Measurements from ENCODE around the gene DZIP3. TPM values are rescaled to one million over a fixed set of nuclear protein-coding genes. Genes with fewer than 3 reads are reported as not detected.

Gene DZIP3
- 2.8 TPM for total RNA-seq

DNA sequence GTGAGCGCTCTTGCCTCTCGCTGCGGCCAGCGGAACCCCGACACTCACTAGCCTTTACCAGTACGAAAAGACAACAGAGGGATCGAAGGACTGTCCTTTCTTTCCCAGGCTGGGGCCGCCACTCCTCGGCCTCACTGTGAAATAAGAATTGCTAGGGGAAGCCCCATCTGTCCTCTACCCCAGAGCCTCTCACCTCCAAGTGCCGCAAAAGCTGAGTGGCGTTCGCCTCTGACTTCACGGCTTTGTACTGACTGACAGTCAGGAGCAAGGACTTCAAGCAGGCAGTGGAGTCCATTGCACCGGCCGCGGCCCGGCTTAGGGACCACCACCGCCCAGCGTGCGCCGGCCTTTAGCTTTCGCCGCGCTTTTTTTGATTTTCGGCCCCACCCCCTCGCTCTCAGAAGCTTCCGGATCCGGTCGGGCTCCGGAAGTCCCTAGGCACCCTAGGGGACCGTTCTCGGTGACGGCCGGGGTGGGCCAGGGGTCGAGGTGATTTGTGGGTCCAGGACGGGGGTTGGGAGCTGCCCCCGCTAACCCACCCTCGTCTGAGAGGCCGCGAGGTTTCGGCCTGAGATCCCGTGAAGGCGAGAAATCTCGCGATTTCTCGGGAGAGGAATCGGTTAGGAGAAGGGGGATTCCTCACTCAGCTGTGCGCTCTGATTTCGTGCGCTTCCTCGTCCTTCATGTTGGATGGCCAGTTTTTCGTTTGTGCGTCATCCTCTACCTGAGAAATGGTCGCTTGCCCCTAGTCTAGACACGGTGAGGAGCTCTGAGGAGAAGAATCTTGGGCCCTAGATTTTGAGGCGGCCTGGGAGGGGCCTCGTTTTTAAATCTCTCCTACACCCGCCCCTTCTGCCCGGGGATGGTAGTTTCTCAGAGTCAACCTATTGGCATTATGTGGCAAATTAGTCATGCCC, at the start of gene DZIP3, which contains the start of gene CIP2A:
Gene DZIP3 (plus strand): TSS at position 642 of the 917 bp plus-strand sequence. CDS start 15,685 bp downstream, outside the sequence.
Gene CIP2A (minus strand): TSS at position 358 of the 917 bp plus-strand sequence. CDS start 63 bp downstream, at position 295.
- DNase-seq (ENCODE audit: low spot score) = peak; percentile 80
- ATAC-seq = peak; percentile 95

GRCh38 chr3:108546247-108546646, 43.3 kb upstream of the DZIP3 start:
- ATAC-seq = peak; percentile 48

DNA sequence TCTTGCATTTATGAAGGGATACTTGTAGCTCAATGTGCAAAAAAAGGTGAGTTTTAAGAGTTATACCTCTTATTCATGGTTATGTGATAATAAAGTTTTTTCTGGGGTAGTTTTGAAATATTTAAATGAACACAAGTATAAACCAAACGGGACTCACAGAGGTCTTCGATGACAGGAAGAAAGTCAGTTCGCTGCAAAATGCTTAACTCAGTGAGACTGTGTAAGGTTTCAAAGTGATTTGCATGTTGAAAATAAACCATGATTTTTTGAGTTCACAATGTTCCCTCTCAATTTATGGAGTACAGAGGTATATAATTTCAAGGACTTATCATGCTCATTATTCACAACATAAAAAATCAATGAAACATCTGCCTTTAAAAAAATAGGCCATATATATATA, 42.8 kb upstream of the DZIP3 start:
- DNase-seq (ENCODE audit: low spot score) = no peak
- no peak for ATAC-seq

More at GRCh38 chr3:108546247-108546646, 43.3 kb upstream of the DZIP3 start:
- no peak for DNase-seq (ENCODE audit: low spot score)

- ATAC-seq (no peak), DNase-seq (ENCODE audit: low spot score) (no peak)
Measured at GRCh38 chr3:108548304-108548703, 41.2 kb upstream of the DZIP3 start.

DNA sequence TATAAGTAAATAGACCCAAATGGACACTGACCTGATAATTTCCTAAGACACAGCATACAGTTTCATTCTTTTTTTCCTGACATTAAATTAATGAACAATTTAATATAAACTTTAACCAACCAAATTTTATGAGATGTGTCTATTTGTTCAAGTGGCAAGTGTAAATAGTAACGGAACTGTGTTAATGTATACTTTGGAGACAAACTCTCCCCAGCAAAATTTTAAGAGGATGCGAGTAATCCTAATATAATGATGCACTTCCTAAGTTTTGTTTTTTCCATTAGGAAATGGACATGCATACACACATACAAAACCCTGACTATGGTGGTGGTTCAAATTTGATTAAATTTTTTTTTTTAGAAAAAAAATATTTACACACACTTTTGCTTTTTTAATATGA, 40.6 kb upstream of the DZIP3 start:
- DNase-seq (ENCODE audit: low spot score) (no peak), ATAC-seq (no peak)

DNA sequence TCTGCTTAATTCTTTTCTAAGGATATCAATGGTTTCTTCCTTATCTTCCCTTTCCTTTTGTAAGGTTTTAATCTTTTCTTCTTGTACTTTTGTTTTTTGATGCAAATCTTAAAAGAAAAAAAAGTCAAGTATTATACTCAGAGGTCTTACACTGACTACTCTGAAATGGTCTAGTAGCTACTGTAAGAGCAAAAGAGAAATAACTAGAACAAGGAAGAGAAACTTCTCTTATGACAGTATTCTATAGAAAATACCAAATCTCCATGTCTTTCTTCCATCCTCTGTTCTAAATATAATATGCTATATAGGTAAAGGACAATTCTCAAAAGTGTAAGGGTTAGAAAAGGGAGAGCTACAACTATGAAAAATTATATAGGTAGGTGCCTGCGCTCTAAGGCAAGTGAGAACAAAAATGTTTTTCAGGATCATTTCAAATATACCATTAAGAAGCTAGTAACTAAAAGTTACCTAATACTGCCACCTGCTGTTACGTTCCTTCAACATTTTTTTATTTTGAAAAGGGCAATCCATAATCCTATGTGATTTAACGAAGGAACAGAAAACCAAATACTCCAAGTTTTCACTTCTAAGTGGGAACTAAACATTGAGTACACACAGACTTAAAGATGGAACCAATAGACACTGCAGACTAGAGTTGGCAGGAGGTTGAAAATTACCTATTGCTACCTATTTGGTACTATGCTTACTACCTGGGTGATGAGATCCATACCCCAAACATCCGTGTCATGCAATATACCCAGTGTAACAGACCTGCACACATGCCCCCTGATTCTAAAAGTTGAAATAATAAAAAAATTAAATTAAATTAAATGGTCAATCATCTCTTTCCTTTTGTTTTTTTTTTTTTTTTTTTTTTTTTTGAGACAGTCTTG, 37.0 kb upstream of the DZIP3 start:
- DNase-seq (ENCODE audit: low spot score) (no peak), ATAC-seq (peak; percentile 76)

GRCh38 chr3:108554229-108554628, 35.3 kb upstream of the DZIP3 start:
- ATAC-seq = no peak

DNA sequence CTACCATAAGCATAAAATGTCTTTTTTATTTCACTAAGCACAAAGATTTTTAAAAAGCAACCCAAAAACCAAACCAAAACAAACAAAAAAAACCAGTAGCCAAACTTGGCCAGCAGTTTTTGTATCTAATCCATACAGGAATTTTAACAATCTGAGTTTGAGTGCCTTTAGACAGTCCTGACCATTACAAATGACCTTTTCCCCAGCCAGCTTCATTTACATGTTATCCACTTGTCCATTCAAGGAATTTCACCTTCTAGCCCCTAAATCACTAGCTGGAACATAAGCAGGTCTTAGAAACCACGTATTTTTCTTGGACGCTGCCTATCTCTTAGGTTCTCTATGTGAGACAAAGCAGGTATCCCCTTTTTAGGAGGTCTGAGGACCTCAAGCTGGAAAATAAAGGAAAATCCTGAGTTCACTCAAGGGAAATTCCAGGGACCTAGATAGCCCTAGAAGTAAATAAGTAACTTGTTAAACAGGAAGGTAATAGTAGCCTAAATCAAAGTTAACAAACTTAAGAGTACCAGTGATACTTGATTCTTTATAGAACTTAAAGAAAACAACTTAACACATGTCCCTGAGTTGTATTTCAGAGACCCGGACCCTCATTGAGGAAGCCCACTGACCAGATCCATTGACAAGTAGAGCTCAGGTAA, 34.5 kb upstream of the DZIP3 start:
- ATAC-seq (no peak), DNase-seq (ENCODE audit: low spot score) (no peak)

More at GRCh38 chr3:108554229-108554628, 35.3 kb upstream of the DZIP3 start:
- DNase-seq (ENCODE audit: low spot score) = no peak

GRCh38 chr3:108555966-108556581, 33.4 kb upstream of the DZIP3 start:
- ATAC-seq (no peak), DNase-seq (ENCODE audit: low spot score) (no peak)

GRCh38 chr3:108562565-108562964, 27.0 kb upstream of the DZIP3 start:
- ATAC-seq (no peak), DNase-seq (ENCODE audit: low spot score) (no peak)

DNA sequence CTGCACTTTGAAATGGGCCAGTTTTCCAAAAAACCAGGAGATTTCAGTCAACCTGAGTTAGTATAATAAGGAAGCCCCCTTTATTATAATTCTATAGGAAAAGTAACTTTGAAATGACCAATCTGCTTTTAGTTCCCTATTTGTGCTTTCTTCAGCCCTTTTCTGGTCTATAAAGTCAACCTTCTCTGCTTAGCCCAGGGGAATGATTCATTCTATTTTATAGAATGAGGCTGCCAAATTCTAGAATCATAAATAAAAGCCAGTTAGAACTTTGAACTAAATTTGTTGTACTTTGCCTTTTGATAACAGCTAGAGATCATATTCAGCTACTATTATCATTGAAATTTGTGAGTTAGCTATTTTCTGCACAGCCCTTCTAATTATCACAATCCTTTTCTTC, 25.0 kb upstream of the DZIP3 start:
- DNase-seq (ENCODE audit: low spot score) (no peak), ATAC-seq (no peak)

GRCh38 chr3:108565506-108565905, 24.0 kb upstream of the DZIP3 start:
- ATAC-seq (no peak), DNase-seq (ENCODE audit: low spot score) (no peak)

GRCh38 chr3:108566599-108566998, 22.9 kb upstream of the DZIP3 start:
- no peak for DNase-seq (ENCODE audit: low spot score)
- no peak for ATAC-seq

GRCh38 chr3:108569336-108569735, 20.2 kb upstream of the DZIP3 start:
- DNase-seq (ENCODE audit: low spot score) (no peak), ATAC-seq (no peak)

DNA sequence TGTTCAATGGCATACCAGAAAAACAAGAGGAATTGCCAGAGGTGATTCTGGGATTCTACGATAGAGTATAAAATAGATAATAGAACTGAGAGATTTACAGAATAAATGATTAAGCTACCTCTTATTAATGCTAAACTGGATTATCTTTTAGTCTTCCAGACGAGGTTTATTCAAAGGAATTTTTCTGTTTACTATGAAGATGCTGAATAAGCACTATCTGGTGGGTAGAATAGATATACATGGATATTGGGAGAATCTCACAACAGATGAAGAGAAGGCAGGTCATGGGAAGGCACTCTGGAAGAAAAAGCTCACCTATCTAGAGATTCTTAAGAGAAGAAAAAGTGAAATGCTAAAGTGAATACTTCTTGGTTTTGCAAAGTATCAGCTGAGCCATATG, 11.5 kb upstream of the DZIP3 start:
- DNase-seq (ENCODE audit: low spot score) (no peak), ATAC-seq (no peak)

- no peak for DNase-seq (ENCODE audit: low spot score)
- no peak for ATAC-seq
Measured at GRCh38 chr3:108588601-108589000, 921 bp upstream of the DZIP3 start.

- no peak for ATAC-seq
Measured at GRCh38 chr3:108589998-108590323, 439 bp downstream of the DZIP3 start.

GRCh38 chr3:108590460-108590859, 938 bp downstream of the DZIP3 start:
- ATAC-seq (no peak), DNase-seq (ENCODE audit: low spot score) (no peak)

More at GRCh38 chr3:108589998-108590323, 439 bp downstream of the DZIP3 start:
- no peak for DNase-seq (ENCODE audit: low spot score)

GRCh38 chr3:108595321-108595720, 5.8 kb downstream of the DZIP3 start:
- no peak for ATAC-seq
- no peak for DNase-seq (ENCODE audit: low spot score)

GRCh38 chr3:108598375-108598774, 8.9 kb downstream of the DZIP3 start:
- no peak for DNase-seq (ENCODE audit: low spot score)
- ATAC-seq = no peak

Data from left lobe of liver (tissue), 2 donors.